ENCODE data around the gene CDCP1.

DNA sequence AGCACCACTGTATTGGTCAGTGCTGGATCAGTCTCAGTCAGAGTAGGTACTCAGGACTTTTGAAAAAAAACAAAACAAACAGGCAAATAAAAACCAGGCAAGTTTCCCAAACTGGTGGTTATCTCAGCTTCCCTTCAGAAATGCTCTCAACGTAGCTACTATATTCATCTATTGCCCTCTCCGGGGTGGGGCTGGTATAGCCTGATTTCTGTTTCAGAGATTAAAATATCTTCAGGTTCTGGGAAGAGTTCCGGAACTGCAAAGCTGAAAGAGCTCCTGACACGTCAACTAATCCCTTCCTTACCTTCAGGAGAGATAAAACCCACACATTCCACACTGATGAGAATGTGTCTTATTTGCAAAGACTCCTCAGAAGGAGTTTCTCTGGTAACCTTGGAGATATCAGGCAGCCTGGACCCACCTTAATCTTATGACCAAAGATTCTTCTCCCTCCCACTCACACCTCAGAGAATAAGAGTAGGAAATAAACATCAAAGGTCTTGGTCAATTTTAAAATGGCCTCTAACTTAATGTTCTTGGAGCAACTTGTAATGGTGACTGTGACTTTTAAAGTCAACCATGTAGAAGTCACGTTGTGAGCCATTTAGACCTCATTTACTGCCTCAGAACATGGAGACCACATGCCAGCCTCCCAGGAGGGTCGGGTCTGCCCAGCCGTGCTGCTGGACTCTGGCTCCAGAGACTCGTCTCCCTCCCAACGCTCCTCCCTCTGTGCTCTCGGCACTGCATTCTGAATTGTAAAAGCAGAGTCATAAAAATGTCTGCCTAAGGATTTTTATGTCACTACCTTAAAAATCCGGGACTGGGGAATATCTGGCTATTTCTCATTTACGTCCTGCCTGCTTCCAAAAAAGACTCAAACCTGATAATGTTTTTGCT is 53.8 kb downstream of the CDCP1 start:
- TF ChIP-seq, protein P1, sequence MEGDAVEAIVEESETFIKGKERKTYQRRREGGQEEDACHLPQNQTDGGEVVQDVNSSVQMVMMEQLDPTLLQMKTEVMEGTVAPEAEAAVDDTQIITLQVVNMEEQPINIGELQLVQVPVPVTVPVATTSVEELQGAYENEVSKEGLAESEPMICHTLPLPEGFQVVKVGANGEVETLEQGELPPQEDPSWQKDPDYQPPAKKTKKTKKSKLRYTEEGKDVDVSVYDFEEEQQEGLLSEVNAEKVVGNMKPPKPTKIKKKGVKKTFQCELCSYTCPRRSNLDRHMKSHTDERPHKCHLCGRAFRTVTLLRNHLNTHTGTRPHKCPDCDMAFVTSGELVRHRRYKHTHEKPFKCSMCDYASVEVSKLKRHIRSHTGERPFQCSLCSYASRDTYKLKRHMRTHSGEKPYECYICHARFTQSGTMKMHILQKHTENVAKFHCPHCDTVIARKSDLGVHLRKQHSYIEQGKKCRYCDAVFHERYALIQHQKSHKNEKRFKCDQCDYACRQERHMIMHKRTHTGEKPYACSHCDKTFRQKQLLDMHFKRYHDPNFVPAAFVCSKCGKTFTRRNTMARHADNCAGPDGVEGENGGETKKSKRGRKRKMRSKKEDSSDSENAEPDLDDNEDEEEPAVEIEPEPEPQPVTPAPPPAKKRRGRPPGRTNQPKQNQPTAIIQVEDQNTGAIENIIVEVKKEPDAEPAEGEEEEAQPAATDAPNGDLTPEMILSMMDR (IDR thresholded peaks at IDR 0.05; ENCODE audit: insufficient read depth, low read length, poor library complexity, severe bottlenecking): no peak
- TF ChIP-seq EZH2phosphoT487 (conservative IDR thresholded peaks at IDR 0.05; ENCODE audit: low read length): no peak
